Activated CD8-positive, alpha-beta T cell treated with anti-CD3 and anti-CD28 coated beads for 36 hours (primary cell): ENCODE results near the gene CD40LG. TPM values are rescaled to one million over a fixed set of nuclear protein-coding genes. Genes with fewer than 3 reads are reported as not detected.

Experiments used
- ATAC-seq: fragments of 200-7000 bp; cut with Tn5 transposase; one replicate; pipeline ENCODE4 v1.10.0; 2021; ENCODE audit warnings: mild to moderate bottlenecking, moderate library complexity
- CTCF ChIA-PET: fragments of 350-600 bp; sonication (Branson Sonifier 250); formaldehyde crosslinking; loops from one replicate; lab custom pipeline; 2021; ENCODE audit warnings: antibody characterized with exemption; lab: Charles Lee
- POLR2A ChIA-PET: fragments of 350-600 bp; sonication (Branson Sonifier 250); formaldehyde crosslinking; loops from one replicate; lab custom pipeline; 2021; ENCODE audit warnings: antibody characterized with exemption; lab: Charles Lee
- DNase-seq: peaks from one replicate; pipeline ENCODE4 v3.0.0-alpha.2; 2020
- H3K27ac Mint-ChIP-seq: one replicate; pipeline ENCODE4 v1.8.0; 2021; ENCODE audit warnings: mild to moderate bottlenecking, mixed read lengths
- H3K27me3 Mint-ChIP-seq: one replicate; pipeline ENCODE4 v1.8.0; 2021; ENCODE audit warnings: mixed read lengths
- H3K36me3 Mint-ChIP-seq: one replicate; pipeline ENCODE4 v1.8.0; 2021; ENCODE audit warnings: low read depth, mixed read lengths
- H3K4me1 Mint-ChIP-seq: one replicate; pipeline ENCODE4 v1.8.0; 2021; ENCODE audit warnings: low read depth, mixed read lengths
- H3K4me3 Mint-ChIP-seq: one replicate; pipeline ENCODE4 v1.8.0; 2021; ENCODE audit warnings: mild to moderate bottlenecking, moderate library complexity, mixed read lengths
- H3K9me3 Mint-ChIP-seq: one replicate; pipeline ENCODE4 v1.8.0; 2021; ENCODE audit warnings: mixed read lengths
- intact Hi-C: fragments of 100-400 bp; cut with micrococcal nuclease; formaldehyde crosslinking; loops from one replicate; pipeline ENCODE4 v1.10.0; 2022
- total RNA-seq, 2 experiments: library from RNA; stranded (reverse); gene quantifications; one replicate each; pipeline ENCODE4 v1.2.3, GENCODE V29; 2021
- TF ChIP-seq, protein P1 (sequence below): fragments of 200-600 bp; IDR thresholded peaks from one replicate; pipeline ENCODE4 v1.8.0; 2022; ENCODE audit warnings: antibody characterized with exemption, mild to moderate bottlenecking

CD40LG gene
- total RNA-seq, 2 experiments from 2014 or later, result 2.6 to 3.1 TPM

DNA sequence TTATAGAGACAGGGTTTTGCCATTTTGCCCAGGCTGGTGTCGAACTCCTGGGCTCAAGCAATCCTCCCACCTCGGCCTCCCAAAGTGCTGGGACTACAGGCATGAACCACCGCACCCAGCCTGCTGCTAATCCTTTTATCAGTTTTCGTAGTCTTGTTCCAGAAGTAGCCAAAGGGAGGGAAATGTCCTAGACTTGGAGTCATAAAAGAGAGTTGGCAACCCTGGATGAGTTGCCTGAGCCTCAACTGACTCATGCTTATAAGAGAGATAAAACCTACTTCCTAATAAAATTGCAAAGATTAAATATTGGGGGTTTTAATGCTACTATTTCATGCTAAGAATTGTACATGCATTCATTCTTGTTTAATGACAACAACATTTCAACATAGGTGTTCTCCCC lies 44.3 kb downstream of the CD40LG start:
- no peak for DNase-seq
- CTCF ChIA-PET, result no interaction called here
- Mint-ChIP-seq H3K4me3 (no peak overlapping the region), H3K4me1 (peaks cover 85% of the 10 kb centered on the region), H3K36me3 (peaks cover 32% of the 10 kb centered on the region), H3K27ac (no peak overlapping the region), H3K27me3 (no peaks in the 10 kb centered on the region), H3K9me3 (no peaks in the 10 kb centered on the region)
- POLR2A ChIA-PET, result no interaction called here
- no peak for ATAC-seq
- intact Hi-C loops, result loop anchor here (5.0 to 10.0 kb wide), 2 partner anchors 105 to 197 kb away; partner anchors contain the start of gene HTATSF1
- TF ChIP-seq, protein P1, sequence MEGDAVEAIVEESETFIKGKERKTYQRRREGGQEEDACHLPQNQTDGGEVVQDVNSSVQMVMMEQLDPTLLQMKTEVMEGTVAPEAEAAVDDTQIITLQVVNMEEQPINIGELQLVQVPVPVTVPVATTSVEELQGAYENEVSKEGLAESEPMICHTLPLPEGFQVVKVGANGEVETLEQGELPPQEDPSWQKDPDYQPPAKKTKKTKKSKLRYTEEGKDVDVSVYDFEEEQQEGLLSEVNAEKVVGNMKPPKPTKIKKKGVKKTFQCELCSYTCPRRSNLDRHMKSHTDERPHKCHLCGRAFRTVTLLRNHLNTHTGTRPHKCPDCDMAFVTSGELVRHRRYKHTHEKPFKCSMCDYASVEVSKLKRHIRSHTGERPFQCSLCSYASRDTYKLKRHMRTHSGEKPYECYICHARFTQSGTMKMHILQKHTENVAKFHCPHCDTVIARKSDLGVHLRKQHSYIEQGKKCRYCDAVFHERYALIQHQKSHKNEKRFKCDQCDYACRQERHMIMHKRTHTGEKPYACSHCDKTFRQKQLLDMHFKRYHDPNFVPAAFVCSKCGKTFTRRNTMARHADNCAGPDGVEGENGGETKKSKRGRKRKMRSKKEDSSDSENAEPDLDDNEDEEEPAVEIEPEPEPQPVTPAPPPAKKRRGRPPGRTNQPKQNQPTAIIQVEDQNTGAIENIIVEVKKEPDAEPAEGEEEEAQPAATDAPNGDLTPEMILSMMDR, result no peak

DNA sequence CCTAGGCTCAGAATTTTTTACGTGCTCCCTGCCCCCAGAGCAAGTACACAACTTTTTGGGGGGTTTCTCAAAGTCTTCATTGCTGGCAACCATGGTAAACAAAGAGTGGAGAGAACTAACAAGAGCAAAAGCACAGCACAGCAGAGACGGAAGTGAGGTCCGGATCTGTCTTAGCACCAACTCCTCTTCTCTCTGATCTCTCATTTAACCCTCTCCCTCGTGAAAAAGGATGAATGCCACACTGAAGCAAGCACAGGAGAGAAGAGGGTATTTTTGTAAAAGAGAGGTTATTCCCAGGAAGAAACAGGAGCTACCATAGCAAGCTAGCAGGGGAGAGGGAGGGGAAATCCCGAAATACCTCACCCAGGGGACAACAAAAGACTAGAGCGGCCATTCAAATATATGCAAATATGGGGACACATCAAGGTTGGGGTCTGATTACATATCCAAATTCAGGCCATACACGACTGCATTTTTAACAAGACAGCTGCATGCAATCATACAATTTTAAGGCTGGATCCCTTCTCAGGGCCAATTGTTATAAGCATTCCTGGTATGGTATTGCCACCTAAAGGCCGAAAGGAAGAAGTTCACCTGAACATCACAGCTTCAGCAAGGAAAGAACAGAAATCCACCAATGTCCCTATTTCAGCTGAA lies 46.6 kb downstream of the CD40LG start:
- ChIA-PET CTCF (interaction anchor here (0.7 to 5.7 kb wide), 21 partner anchors 10 to 134 kb away, joined by 3 to 61 read pairs (median 4); no protein-coding TSS in a partner anchor), POLR2A (interaction anchor here (0.6 to 1.3 kb wide), 3 partner anchors 11 to 85 kb away, joined by 3 read pairs; no protein-coding TSS in a partner anchor)
- Mint-ChIP-seq H3K36me3 (peaks cover 32% of the 10 kb centered on the region), H3K4me1 (peaks cover 73% of the 10 kb centered on the region), H3K9me3 (peaks cover 8% of the 10 kb centered on the region), H3K4me3 (peak overlapping the region; percentile 60), H3K27ac (peak overlapping the region; percentile 94), H3K27me3 (no peaks in the 10 kb centered on the region)
- peak; percentile 17 for DNase-seq
- intact Hi-C loops, result loop anchor here (5.0 to 10.0 kb wide), 2 partner anchors 107 to 200 kb away; partner anchors contain the start of gene HTATSF1
- TF ChIP-seq, protein P1, result peak; percentile 76
- peak; percentile 70 for ATAC-seq

- ChIA-PET CTCF (interaction anchor here (0.6 to 5.7 kb wide), 8 partner anchors 11 to 228 kb away, joined by 3 to 61 read pairs (median 4); no protein-coding TSS in a partner anchor), POLR2A (no interaction called here)
- H3K9me3 Mint-ChIP-seq, result peaks cover 18% of the 10 kb centered on the region
- H3K4me1 Mint-ChIP-seq, result peaks cover 50% of the 10 kb centered on the region
- ATAC-seq, result no peak
- intact Hi-C loops, result loop anchor here (10.0 kb wide), 1 partner anchor 202 kb away; the partner anchor contains the start of gene HTATSF1
- peaks cover 42% of the 10 kb centered on the region for H3K36me3 Mint-ChIP-seq
- TF ChIP-seq, protein P1, result no peak
- peak overlapping the region; percentile 52 for H3K27ac Mint-ChIP-seq
- DNase-seq, result no peak
- no peaks in the 10 kb centered on the region for H3K27me3 Mint-ChIP-seq
- no peak overlapping the region for H3K4me3 Mint-ChIP-seq
Measured at GRCh38 chrX:136697156-136697555, 49.2 kb downstream of the CD40LG start.

DNA sequence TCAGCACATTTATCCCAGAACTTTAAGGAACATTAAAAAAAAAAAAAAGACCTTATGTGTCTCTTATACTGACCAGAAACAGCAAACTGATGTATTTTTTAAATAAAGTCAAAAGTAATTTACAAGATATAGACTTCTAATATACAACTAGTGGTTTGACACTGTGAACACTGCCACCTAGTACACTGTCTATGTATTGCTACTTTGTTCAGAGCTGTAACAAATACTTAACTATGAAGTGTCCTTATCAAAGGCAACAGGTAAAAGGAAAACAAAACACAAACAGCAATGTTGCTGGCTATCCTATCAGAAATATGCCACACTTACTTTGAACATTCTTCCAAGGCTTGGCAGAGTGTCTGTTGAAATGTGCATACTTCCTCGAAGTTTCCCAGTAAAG lies 60.4 kb downstream of the CD40LG start:
- TF ChIP-seq, protein P1, result peak; percentile 55
- Mint-ChIP-seq H3K9me3 (no peaks in the 10 kb centered on the region), H3K27me3 (no peaks in the 10 kb centered on the region), H3K36me3 (peaks cover 30% of the 10 kb centered on the region), H3K27ac (no peak overlapping the region), H3K4me3 (no peak overlapping the region), H3K4me1 (peaks cover 41% of the 10 kb centered on the region)
- POLR2A ChIA-PET, result no interaction called here
- intact Hi-C loops, result no loop called here
- DNase-seq, result no peak
- CTCF ChIA-PET, result interaction anchor here (0.5 to 4.1 kb wide), 7 partner anchors 11 to 207 kb away, joined by 3 to 11 read pairs (median 4); no protein-coding TSS in a partner anchor
- no peak for ATAC-seq

Other genes starting within 250 kb of the CD40LG start
- not detected for gene BRS3, start 160.2 kb upstream of the CD40LG start, total RNA-seq
- gene HTATSF1, start 150.6 kb upstream of the CD40LG start, total RNA-seq, result 10 to 100 TPM; 33.0 to 35.4 TPM
- not detected for gene VGLL1, start 115.9 kb upstream of the CD40LG start, total RNA-seq
- gene ARHGEF6, start 132.8 kb downstream of the CD40LG start, total RNA-seq, result 10 to 100 TPM; 45.7 to 45.8 TPM
- gene RBMX, start 232.6 kb downstream of the CD40LG start, total RNA-seq, result 100 to 1,000 TPM; 285 TPM